Epithelial cell of proximal tubule (primary cell): ENCODE data around the gene ARFGEF2. TPM values are rescaled to one million over a fixed set of nuclear protein-coding genes. Genes with fewer than 3 reads are reported as not detected.
"Not testable (repeated sequence)": the region's sequence is repeated elsewhere in the genome, so short reads cannot be mapped to it uniquely, and the experiment has no call there.

ENCODE experiments used
- DNase-seq: peaks from one replicate; pipeline ENCODE4 v3.0.0-alpha.2; 2011; ENCODE audit warnings: low read depth
- H3K4me3 ChIP-seq: 2 replicates; pipeline ENCODE4 v1.5.1; 2011; ENCODE audit warnings: low read depth, mild to moderate bottlenecking, low read length
- total RNA-seq: library from RNA; depleted of rRNA; stranded (reverse); fragments of >200 nt; gene quantifications from 2 replicates; pipeline ENCODE4 v1.2.3, GENCODE V29; 2015
- TF ChIP-seq, protein P1 (sequence below): conservative IDR thresholded peaks from 2 replicates; pipeline ENCODE4 v1.5.1; 2012; ENCODE audit warnings: low read depth, mild to moderate bottlenecking, low read length

Gene ARFGEF2
- total RNA-seq, 1 donor from 2014 or later = 20.5 TPM

DNA sequence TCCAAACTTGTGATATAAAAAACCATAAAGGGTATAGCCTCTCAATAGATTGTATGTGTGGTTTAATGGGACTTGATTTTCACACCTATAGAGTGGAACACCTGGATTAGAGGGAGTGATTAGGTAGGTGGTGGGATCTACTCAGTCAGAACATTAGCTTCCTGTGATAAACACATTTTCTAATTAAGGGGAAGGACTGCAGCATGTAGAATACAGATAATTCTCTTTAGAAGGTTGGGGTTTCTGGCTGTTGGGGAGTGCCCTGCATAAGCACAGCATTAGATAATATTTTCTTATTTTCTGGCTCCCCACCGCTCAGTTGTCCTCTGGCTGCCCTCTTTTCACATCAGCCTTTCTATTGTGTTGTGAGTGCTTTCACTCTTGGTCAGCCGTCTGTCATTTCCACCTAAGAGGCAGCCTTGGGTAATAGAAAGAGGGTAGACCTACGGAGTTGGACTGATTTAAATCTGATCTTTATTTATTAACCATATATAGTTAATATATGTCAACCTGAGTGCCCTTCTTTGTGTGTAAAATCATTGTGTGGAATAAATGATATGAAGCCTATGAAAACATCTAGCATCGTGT, 132.6 kb downstream of the ARFGEF2 start:
- no peak overlapping the region for H3K4me3 ChIP-seq
- TF ChIP-seq, protein P1, sequence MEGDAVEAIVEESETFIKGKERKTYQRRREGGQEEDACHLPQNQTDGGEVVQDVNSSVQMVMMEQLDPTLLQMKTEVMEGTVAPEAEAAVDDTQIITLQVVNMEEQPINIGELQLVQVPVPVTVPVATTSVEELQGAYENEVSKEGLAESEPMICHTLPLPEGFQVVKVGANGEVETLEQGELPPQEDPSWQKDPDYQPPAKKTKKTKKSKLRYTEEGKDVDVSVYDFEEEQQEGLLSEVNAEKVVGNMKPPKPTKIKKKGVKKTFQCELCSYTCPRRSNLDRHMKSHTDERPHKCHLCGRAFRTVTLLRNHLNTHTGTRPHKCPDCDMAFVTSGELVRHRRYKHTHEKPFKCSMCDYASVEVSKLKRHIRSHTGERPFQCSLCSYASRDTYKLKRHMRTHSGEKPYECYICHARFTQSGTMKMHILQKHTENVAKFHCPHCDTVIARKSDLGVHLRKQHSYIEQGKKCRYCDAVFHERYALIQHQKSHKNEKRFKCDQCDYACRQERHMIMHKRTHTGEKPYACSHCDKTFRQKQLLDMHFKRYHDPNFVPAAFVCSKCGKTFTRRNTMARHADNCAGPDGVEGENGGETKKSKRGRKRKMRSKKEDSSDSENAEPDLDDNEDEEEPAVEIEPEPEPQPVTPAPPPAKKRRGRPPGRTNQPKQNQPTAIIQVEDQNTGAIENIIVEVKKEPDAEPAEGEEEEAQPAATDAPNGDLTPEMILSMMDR = no peak
- no peak for DNase-seq

DNA sequence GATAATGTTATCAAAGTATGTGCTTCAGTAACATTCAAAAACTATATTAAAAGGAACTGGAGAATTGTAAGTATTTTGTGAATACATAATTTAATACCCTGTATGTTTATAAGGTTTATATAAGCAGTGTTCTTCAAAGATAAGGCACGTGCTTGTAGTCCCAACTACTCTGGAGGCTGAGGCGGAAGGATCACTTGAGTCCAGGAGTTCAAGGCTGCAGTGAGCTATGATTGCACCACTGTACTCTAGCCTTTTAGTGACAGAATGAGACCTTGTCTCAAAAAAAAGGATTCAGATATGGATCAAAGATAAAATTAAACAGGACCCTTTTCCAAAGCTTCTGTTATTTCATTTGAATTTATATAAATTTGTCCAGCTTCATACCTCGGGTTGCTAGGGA, 141.8 kb downstream of the ARFGEF2 start:
- no peak for DNase-seq
- TF ChIP-seq, protein P1 = no peak
- no peak overlapping the region for H3K4me3 ChIP-seq

DNA sequence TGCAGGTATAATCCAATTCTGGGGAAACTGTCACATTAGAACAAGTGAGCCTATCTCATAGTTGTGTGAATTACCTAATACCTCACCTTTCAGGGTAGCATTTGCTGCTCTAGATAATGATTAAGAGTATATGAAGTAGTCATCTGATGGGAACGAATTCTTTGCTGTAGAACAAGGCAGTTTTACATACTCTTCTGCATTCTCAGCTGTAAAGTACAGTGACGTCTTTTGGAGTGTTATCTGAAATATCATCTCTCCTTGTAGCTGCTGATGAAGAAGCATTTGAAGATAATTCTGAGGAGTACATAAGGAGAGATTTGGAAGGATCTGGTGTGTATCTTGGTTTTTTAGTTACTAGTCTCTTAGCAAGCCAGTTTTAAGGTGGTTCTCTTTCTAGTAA, 153.0 kb downstream of the ARFGEF2 start:
- TF ChIP-seq, protein P1 = no peak
- H3K4me3 ChIP-seq = no peak overlapping the region
- no peak for DNase-seq

DNA sequence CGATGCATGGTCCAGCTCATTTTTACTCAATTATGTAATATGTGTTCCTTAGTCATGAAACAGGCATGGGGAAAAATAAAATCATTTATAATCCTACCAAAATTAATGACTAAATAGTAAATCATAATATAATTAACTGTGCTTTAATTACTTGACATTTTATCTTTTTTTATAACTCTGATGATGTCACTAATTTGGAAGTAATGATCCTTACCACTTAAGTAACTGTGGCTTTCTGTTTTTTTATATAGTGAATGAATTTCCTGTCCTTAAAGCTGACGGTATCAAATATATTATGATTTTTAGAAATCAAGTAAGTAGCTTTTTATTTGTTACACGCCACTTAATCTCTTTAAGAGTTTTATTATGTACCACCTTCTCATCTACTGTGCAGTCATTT, 156.8 kb downstream of the ARFGEF2 start:
- no peak for DNase-seq
- H3K4me3 ChIP-seq = no peak overlapping the region
- TF ChIP-seq, protein P1 = no peak

DNA sequence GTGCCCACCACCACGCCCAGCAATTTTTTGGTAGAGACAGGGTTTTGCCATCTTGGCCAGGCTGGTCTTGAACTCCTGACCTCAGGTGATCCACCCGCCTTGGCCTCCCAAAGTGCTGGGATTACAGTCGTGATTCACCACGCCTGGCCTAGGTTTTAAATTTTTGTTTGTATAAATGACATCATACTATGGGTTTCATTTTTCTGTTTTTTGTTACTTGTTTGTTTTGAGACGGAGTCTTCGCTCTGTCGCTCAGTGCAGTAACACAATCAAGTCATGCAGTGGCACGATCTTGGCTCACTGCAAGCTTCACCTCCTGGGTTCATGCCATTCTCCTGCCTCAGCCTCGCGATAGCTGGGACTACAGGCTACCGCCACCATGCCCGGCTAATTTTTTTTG, 160.8 kb downstream of the ARFGEF2 start:
- DNase-seq, H3K4me3 ChIP-seq: not testable (repeated sequence)

Other genes starting within 250 kb of the ARFGEF2 start
- 4.7 and 9.4 TPM in 2 replicates for gene PREX1, start 93.7 kb upstream of the ARFGEF2 start, total RNA-seq
- gene CSE1L, start 124.6 kb downstream of the ARFGEF2 start, total RNA-seq = 136 and 205 TPM in 2 replicates